HG02973 (cell line): ENCODE measurements around the gene TECPR1.

Experiments used
- ATAC-seq: cut with Tn5 transposase; IDR thresholded peaks from one replicate; pipeline ENCODE4 v1.9.1; 2021; ENCODE audit warnings: moderate library complexity; ENCODE audit not compliant: unreplicated experiment

The TECPR1 gene

DNA sequence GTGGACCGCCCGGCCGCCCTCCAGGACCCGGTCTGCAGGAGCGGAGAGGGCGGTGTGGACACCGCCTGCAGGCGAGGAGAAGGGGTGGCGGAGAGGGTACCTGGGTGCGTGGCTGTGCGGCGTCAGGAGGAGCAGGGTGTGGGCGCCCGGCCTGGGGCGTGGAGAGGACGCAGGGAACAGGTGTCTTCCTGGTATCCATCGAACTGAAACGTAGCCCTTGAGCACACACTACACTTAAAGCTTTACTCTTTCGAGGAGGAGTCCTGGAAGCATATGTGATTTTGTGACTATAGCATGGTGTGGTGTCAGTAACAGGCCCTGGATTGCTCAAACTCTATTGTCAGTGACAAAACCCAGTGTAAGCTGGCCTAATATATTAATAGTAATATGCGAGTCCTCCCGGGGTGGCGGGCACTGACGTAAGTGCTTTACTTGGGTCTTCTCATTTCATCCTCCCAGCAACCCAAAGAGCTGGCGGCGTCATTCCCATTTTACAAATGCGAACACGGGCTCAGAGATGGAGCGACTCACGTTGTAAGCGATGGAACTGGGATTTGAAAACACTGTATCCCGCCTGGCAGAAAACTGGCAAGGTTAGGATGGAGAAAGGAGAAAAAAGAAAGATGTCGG is 508 bp upstream of the TECPR1 start:
- ATAC-seq = peak; percentile 32

DNA sequence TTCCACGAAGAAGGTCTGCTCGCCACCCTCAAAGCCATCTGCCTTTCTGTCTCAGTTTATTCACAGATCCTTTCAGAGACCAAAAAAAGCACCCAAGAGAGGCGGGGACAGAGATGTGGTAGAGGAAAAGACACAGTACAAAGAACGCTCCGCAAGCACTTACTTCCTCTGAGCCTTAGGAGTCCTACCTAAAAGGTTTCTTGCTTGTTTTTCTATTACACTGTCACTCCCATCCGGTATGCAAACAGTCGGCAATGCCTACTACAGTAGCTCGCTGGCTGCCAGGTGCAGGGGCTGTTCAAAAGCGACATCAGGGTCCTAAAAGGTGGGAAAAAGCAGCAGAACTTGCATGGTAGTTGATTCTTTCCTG is 816 bp downstream of the TECPR1 start:
- peak; percentile 23 for ATAC-seq

DNA sequence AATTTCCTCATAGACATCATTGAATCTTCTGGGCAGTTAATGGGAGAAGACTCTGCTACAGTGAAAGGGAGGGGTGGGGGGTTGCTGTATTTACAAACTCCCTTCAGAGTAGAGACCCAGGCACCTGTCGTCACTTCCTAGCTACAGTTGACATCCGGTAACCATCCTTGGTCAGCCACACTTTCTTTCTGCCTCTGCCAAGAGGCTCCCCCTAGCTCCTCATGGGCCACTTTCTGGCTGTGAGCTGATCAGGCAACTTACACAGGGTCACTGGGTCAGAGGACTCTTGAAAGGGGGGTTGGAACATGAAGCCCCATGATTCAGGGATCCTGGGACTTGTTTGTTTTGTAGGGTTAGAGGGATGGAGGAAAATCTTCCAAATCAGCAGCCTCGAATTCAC is 1.2 kb downstream of the TECPR1 start:
- no peak for ATAC-seq

DNA sequence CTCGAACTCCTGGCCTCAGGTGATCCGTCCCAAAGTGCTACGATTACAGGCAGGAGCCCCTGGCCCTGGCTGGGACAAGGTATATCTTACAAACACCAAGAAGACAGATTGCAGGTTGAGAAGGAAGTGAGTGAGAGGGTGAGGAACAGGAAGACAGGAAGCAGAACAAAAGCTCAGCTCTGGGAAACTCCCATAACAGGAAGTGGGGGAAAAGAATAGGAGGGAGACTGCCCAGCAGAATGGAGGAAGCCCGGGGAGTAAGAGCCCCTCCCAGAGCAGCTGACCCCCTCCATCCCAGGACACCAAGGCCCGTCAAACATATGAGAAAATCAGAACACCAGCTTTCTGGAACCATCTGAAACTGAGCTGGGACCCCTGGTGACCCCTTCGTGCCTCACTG is 2.9 kb downstream of the TECPR1 start:
- no peak for ATAC-seq

DNA sequence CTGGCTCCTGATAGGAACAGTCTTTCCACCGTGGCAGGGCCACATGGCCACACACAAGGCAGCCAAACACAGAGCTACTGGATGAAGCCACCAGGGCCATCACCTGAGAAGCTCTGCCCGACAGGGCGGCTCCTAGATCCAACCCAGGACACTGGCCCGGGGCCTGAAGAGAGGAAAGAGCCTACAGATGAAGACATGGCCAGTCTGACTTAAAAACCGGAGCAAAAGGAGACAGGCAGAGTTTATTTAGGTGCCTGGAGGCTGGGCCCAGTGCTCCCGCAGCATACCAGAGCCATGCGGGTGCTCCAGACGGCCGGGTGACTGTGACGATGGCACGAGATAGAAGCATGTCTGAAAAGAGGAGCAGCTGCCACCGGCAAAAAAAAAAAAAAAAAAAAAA is 3.9 kb downstream of the TECPR1 start:
- no peak for ATAC-seq

DNA sequence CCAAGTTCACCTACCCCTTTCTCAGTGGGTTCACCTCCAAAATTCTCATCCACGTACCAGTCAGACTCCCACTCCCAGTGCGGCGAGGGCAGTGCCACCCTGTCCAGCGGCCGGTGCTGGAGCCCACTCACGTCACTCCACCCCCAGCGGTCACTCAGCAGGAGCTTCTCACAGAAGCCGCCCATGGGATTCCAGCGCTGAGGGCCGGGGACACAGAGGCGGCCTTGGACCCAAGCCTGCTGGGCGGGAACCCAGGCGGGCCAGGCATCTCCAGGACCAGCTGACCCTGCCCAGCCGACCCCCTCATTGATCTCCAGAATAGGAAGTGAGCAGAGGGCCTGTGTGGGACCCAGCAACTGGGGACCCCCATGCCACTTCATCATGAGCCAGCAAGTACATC is 7.2 kb downstream of the TECPR1 start:
- no peak for ATAC-seq

DNA sequence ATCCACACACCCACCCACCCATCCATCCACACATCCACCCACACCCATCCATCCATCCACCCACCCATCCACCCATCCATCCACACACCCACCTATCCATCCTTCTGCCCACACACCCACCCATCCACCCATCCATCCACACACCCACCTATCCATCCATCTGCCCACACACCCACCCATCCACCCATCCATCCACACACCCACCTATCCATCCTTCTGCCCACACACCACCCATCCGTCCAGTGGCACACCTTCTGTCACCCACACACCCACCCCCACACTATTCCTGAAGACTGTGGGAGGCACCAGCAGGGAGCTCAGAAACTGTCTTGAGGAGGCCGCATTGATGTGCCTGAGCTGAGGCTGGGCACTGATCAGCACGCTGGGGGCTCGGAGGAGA is 9.1 kb downstream of the TECPR1 start:
- ATAC-seq = no peak

DNA sequence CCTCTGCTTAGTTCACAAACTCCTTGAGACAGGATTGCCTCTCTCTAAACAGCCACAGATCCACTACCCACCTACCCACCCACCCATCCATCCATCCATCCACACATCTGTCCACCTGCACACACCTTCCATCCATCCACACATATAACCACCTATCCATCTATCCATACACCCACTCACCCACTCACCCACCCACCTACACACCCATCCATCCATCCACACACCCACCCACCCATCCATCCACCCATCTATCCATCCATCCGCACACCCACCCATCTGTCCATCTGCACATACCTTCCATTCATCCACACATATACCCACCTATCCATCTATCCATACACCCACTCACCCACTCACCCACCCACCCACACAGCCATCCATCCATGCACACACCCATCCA is 9.7 kb downstream of the TECPR1 start:
- no peak for ATAC-seq

DNA sequence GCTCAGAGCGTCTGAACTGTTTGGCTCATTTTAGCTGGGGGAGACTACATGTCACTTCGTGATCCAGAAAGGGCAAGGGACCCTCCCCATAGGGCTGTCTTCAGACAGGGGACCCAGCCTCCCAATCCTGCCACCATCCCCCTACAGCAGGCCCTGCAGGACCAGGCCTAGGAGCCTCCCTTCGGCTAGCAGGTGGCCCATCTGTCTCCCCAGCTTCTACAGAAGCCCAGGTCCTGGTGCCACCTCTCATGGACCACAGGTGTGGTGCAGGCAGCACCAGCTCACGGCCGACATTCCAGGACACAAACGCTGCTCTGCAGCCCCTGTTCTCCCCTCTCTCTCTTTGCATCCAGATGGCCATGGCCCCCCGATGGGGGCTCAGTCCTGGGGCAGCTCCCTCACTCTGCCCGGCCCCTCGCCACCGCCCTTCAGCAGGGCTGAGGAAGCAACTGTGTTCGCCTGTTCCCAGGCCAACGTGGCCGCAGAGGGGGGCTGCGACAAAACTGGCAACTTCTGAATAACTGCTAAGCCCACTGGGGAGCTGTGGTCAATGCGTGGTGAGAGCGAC is 10.3 kb downstream of the TECPR1 start:
- no peak for ATAC-seq

DNA sequence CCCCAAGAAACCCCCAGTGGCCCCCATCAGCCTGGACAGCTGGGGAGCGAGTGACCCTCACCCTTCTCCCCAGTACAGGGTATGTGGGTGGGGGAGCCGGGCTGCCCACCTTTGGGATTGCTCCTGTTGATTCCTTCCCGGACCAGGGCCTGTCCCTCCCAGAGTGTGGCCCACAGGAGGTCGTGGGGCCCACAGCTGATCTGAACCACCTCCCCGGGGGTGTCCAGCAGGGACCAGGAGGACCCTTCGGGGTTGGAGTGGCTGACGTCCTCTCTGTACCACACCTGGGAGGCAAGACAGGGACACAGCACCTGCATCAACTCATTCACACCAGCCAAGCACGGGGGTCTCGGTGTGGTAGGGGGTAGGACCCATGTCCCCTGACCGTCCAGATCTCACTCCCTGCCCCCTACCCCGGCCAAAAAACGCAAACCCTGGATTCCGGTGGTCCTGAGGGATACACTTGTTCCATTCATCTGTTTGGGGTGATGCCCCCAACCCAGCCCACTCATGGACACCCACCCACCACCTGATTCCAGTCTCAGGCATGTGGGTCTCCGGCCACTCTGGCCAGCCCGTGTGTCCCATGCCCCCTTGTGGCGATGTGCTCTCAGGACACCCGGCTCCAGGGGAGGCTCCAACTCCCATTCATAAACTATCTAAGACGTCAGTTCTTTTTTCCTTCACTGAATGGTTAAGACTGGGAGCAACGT is 10.9 kb downstream of the TECPR1 start:
- no peak for ATAC-seq

DNA sequence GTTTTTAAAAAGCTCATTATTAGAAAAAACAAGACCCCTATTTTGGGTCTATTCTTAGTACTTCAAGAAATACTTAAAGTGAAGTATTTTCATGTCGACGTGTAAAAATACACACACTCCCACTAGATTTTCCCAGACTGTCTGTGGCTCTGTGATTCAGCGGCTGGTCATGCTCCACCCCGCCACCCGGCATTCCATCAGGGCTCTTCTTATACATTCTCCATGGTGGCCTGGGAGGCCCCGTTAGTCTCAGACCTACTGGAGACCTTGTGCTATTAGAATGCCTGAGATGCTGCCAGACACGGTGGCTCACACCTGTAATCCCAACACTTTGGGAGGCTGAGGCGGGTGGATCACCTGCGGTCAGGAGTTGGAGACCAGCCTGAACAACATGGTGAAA is 13.1 kb downstream of the TECPR1 start:
- no peak for ATAC-seq

DNA sequence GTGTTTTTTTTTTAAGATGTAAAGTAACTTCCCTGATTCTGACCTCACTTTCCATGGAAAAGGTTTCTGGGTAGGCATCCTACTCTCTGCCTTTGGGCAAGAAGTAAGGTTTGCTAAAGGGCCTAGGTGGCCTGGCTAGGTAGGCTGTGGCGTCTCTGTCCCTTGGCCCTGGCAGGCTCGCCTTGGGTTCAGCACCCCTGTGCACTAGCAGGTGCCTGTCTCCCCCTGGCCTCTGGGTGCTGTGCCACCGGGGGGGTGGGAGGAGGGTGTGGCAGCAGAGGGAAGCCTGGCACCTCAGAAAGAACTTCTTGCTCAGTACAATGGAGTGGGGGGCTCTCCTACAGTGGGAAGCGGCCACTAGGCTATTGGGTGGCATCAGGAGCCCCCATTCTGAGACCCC is 14.0 kb downstream of the TECPR1 start:
- no peak for ATAC-seq

DNA sequence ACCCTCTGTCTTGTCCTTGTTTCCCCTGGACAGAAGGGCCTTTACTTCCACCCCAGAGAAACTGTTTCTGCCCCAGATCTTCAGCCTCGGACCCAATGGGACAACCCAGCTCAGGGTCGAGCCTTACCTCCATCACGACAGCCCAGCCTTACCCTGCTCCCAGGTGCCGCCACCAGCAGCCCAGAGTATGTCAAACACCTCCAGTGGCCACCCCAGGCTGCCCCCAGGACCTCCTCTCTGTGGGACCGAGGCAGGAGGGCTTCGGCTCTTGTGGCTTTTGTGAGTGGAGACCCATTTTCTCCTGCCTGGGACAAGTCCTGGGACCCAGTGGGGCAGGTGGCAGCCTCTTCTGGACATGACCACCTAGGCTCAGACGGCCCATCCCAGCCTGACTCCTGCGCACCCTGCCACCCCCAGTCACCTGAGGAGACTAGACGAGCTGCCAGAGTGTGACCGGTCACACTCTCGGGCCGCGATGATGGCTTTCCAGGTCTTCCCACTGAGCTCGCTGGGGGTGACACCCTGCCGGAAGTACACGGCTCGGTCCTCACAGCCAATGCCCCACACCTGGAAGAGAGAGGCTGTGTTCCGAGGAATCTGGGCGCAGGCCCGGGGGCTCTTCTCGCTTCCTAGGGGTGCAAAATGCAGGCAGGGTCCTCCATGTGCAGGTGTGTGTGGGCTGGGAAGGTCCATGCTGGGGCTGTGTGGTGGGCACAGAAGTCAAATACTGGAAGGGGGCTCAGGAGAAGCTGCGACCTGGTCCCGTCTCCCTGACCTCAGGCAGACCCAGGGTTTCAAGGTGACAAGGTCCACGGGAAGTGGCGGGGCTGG is 15.5 kb downstream of the TECPR1 start:
- no peak for ATAC-seq

DNA sequence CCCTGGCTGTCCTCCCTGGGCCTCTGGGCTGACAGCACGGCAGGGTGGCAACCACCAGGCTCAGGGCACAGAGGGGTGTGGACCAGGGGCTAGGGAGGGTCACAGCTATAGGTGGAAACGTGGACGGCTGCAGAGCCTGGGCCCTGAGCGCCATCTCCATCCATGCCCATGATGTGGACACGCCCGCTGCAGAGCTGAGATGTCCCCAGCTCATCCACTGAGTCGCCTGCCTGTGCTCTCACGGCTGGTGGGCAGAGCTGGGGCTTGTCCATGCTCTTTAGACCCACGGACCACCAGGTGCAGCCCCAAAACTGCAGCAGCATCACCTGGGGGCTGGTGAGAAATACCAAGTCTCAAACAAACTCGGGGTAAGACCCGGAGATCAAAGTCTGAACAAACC is 16.1 kb downstream of the TECPR1 start:
- no peak for ATAC-seq

DNA sequence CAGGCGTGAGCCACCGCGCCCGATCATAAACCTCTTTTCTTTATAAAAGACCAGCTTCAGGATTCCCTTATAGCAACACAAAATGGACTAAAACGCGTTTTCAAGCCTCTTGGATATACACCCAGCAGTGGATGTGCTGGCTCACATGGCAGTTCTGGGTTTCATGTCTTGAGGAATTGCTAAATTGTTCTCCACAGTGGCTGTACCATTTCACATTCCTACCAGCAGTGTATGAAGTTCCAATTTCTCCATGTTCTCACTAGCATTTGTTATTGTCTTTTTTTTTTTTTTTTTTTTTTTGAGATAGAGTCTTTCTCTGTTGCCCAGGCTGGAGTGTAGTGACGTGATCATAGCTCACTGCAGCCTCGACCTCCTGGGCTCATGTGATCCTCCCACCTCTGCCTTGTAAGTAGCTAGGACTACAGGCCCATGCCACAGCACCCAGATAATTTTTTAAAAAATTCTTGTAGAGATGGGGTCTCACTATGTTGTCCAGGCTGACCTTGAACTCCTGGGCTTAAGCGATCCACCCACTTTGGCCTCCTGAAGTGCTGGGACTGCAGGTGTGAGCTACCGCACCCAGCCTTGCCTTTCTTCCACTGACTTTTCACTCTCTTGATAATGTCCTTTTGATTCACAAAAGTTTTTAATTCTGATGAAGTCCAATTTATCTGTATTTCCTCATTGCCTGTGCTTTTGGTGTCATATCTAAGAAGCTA is 17.4 kb downstream of the TECPR1 start:
- no peak for ATAC-seq

DNA sequence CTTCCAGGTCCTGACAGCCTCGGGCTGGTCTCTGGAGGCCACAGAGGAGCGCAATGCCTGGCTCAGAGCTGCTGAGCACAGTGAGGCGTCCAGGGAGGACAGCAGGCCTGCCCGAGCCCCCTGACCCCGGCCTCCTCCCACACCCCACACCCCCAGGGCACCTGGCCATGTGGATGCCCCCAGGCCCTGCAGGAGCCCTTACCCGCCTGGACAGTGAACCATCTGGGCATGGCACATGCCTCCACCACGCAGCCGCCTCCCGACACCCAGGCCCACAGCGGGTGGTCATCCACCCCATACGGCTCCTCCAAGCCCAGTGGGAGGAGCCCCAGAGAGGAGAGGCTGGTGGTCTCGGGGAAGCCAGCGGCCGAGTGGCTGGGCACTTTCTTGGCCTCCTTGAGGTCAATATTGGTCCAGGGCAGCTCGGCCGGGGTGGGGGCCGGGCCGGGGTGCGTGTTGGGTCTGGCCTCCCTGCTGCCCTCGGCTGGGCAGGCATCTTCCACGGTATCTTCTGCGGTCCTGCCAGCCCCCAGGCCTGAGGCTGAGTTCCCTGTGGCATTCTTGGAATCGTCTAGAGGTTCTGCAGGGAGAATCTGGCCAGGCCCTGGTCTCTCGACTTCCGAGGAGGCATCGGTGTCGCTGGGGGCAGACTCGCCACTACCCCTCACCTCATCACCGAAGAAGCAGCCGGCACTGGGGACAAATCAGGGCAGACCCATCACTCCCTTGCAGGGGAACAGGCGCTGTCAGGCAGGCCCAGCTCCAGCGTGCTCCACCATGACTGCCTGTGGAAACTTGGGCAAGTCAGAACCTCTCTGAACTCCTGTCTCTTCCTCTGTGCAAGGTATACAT is 18.6 kb downstream of the TECPR1 start:
- no peak for ATAC-seq

DNA sequence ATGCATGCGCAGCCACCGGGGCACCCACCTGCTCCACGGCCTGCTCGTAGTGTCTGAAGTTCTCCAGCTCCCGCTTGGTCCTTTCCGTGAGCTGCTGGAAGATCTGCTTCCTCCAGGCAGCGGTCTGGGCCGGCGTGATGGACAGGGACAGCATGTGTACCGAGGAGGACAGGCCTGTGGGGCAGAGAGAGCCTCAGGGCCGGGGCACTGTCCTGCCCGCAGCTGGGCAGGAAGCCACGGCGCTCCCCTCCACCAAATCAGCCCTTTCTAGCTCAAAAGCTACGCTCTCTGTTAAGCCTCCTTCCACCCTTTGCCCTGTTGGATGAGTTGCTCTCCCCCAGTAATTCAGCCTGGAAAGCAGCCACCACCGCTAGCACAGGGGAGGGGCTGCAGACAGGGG is 19.2 kb downstream of the TECPR1 start:
- no peak for ATAC-seq

DNA sequence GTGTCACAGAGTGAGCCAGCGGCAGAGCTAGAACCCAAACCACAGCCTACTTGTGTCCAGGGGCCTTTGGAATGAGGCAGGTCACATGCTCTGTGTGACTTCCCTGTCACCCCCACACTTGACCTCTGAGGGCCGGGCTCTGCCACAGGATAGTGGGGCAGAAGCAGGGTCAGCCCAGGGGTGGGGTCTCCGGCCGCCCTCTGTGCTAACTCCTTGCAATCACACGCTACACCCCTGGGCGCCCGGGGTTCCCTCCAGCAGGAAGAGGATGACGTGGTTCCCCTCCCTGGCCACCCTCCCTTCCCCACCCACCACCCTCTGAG is 19.8 kb downstream of the TECPR1 start:
- no peak for ATAC-seq

DNA sequence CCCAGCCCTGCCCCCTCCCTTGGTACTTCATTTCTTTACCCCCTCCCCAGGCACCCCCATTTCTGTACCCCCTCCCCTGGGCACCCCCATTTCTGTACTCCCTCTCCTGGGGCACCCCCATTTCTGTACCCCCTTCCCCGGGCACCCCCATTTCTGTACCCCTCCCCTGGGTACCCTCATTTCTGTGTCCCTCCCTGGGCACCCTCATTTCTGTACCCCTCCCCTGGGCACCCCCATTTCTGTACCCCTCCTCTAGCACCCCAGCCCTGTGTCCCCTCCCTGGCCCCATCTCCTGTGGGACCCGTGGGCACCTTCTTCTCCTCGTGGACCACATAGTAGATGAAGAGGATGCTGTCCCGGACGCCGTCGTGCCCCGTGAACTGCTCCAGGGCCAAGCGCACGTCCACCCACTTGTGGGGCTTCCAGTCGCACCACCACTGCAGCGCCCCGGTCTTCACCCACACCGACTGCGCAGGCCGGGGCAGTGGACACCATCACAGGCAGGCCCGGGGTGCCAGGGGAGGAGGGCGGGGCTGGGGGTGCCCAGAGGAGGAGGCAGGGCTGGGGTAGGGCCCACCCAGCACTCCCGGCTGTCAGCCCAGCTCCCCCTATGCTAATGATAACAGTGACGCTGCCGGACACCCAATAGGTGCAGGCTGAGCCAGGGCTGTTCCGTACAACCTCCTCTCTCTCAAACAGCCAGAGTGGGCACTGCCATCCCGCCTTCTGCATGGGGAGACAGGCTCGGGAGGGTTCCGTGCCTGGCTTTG is 20.4 kb downstream of the TECPR1 start:
- no peak for ATAC-seq
